ENCODE data around the gene AGPAT4. TPM values are rescaled to one million over a fixed set of nuclear protein-coding genes. Genes with fewer than 3 reads are reported as not detected.

Gene AGPAT4
- polyA plus RNA-seq, 1 of the 3 experiments (the other 2 are of a cell fraction): 3.9 TPM

GRCh38 chr6:161186173-161186769 is 87.6 kb downstream of the AGPAT4 start (continued):
- TF ChIP-seq ZBTB33 (IDR thresholded peaks at IDR 0.05; ENCODE audit: borderline replicate concordance, low read depth) (no peak), MAX (IDR thresholded peaks at IDR 0.05; ENCODE audit: low read depth) (peak; percentile 64; the same call in 1 of the 2 replicates), REST (IDR thresholded peaks at IDR 0.05; ENCODE audit: low read depth, low read length) (no peak), EZH2phosphoT487 (IDR thresholded peaks at IDR 0.05; ENCODE audit: borderline replicate concordance, low read depth) (no peak), JUND (IDR thresholded peaks at IDR 0.05) (peak; percentile 82), PBX3 (IDR thresholded peaks at IDR 0.05) (peak; percentile 72), FOXM1 (IDR thresholded peaks at IDR 0.05; ENCODE audit: low read depth) (no peak), NFIC (IDR thresholded peaks at IDR 0.05; ENCODE audit: borderline replicate concordance) (peak; percentile 52; the same call in 1 of the 2 replicates), FOSL2 (IDR thresholded peaks at IDR 0.05; ENCODE audit: borderline replicate concordance, low read depth) (peak; percentile 97), IRF3 (IDR thresholded peaks at IDR 0.05; ENCODE audit: low read depth, low read length) (no peak)

GRCh38 chr6:161181121-161181520 is 92.7 kb downstream of the AGPAT4 start:
- no peak overlapping the region for H3K9ac ChIP-seq
- H3K36me3 ChIP-seq (replicated peaks in 1 of 2; ENCODE audit: control insufficient read depth in 1 of 2, insufficient read depth in 2 of 2, low read length in 1 of 2): no peaks in the 10 kb centered on the region
- H3K27ac ChIP-seq (ENCODE audit: low read depth in 2 of 2, low read length in 1 of 2): no peak overlapping the region; a peak in 1 of 4 replicates
- POLR2A ChIA-PET: no interaction called here
- H3K4me1 ChIP-seq (ENCODE audit: control insufficient read depth in 1 of 2, insufficient read depth in 2 of 2, low read depth in 1 of 2, low read length in 1 of 2): peaks cover under 1 to 8% of the 10 kb centered on the region in 2 experiments; a peak in 2 of 4 replicates
- H3K9me3 ChIP-seq: no peaks in the 10 kb centered on the region
- no peaks in the 10 kb centered on the region for H3K79me2 ChIP-seq (ENCODE audit: insufficient read depth)
- TF ChIP-seq FOXM1 (IDR thresholded peaks at IDR 0.05; ENCODE audit: low read depth): no peak
- TF ChIP-seq SIN3A (IDR thresholded peaks at IDR 0.05; ENCODE audit: borderline replicate concordance, low read depth, low read length): no peak
- no peak for TF ChIP-seq MEF2A (IDR thresholded peaks at IDR 0.05; ENCODE audit: borderline replicate concordance, low read depth)
- TF ChIP-seq RXRA (IDR thresholded peaks at IDR 0.05; ENCODE audit: borderline replicate concordance, low read depth): no peak
- no peak for TF ChIP-seq USF2 (IDR thresholded peaks at IDR 0.05; ENCODE audit: borderline replicate concordance, low read depth, low read length)
- TF ChIP-seq EP300 (IDR thresholded peaks at IDR 0.05; ENCODE audit: borderline replicate concordance in 1 of 2, low read depth in 1 of 2, low read length in 1 of 2): no peak
- TF ChIP-seq JUND (IDR thresholded peaks at IDR 0.05): no peak
- no peak for TF ChIP-seq USF1 (IDR thresholded peaks at IDR 0.05; ENCODE audit: borderline replicate concordance, low read depth)
- TF ChIP-seq MXI1 (IDR thresholded peaks at IDR 0.05; ENCODE audit: low read depth, low read length): no peak
- TF ChIP-seq NFIC (IDR thresholded peaks at IDR 0.05; ENCODE audit: borderline replicate concordance): no peak
- no peak for TF ChIP-seq CHD2 (IDR thresholded peaks at IDR 0.05; ENCODE audit: low read length, partially characterized antibody)
- no peaks in the 10 kb centered on the region for H3K27me3 ChIP-seq (ENCODE audit: insufficient read depth)
- H4K20me1 ChIP-seq (ENCODE audit: insufficient read depth): no peaks in the 10 kb centered on the region
- peaks cover 4% of the 10 kb centered on the region for H3F3A ChIP-seq (replicated peaks; ENCODE audit: insufficient read depth)
- no peak overlapping the region for H2AFZ ChIP-seq (ENCODE audit: low read depth)
- H3K9me2 ChIP-seq: no peaks in the 10 kb centered on the region
- no peak overlapping the region for H3K4me3 ChIP-seq (ENCODE audit: low read depth in 2 of 2, low read length in 1 of 2)
- DNase-seq: no peak
- 83% methylated on average over 7 of the region's 8 CpGs for WGBS (ENCODE audit: low lambda C conversion rate)
- H3K4me2 ChIP-seq: no peak overlapping the region
- CTCF ChIA-PET: interaction anchor here (1.8 kb wide), 1 partner anchor 13 kb away, joined by 4 read pairs; no protein-coding TSS in a partner anchor
